Measurements from ENCODE around the gene PCSK5.

Gene PCSK5

GRCh38 chr9:76269789-76270188 is 379.3 kb downstream of the PCSK5 start:
- Histone ChIP-seq H3K4me3 (ENCODE audit: low read depth in 1 of 2, low read length in 2 of 2) (no peak overlapping the region), H3K36me3 (ENCODE audit: insufficient read depth, low read length) (no peaks in the 10 kb centered on the region), H3K4me1 (ENCODE audit: insufficient read depth, low read length) (peaks cover 4% of the 10 kb centered on the region), H3K27ac (ENCODE audit: low read depth, low read length) (no peak overlapping the region), H3K9ac (ENCODE audit: low read length) (no peak overlapping the region), H3K27me3 (ENCODE audit: control insufficient read depth in 1 of 2, insufficient read depth in 2 of 2, low read length in 2 of 2) (no peaks in the 10 kb centered on the region), H3K9me3 (ENCODE audit: low read length) (no peaks in the 10 kb centered on the region)

- H3K9ac ChIP-seq (ENCODE audit: low read length) = no peak overlapping the region
- no peak overlapping the region for H3K4me3 ChIP-seq (ENCODE audit: low read depth in 1 of 2, low read length in 2 of 2)
- H3K4me1 ChIP-seq (ENCODE audit: insufficient read depth, low read length) = peaks cover 4% of the 10 kb centered on the region
- H3K36me3 ChIP-seq (ENCODE audit: insufficient read depth, low read length) = no peaks in the 10 kb centered on the region
- H3K27me3 ChIP-seq (ENCODE audit: control insufficient read depth in 1 of 2, insufficient read depth in 2 of 2, low read length in 2 of 2) = no peaks in the 10 kb centered on the region
- no peak overlapping the region for H3K27ac ChIP-seq (ENCODE audit: low read depth, low read length)
- H3K9me3 ChIP-seq (ENCODE audit: low read length) = no peaks in the 10 kb centered on the region
These were observed 381.3 kb downstream of the PCSK5 start for GRCh38 chr9:76271755-76272154.

GRCh38 chr9:76289042-76289441 is 398.6 kb downstream of the PCSK5 start:
- H3K4me3 ChIP-seq (ENCODE audit: low read depth in 1 of 2, low read length in 2 of 2) = no peak overlapping the region
- no peak overlapping the region for H3K27ac ChIP-seq (ENCODE audit: low read depth, low read length)
- H3K4me1 ChIP-seq (ENCODE audit: insufficient read depth, low read length) = no peaks in the 10 kb centered on the region

GRCh38 chr9:76289703-76290102 is 399.2 kb downstream of the PCSK5 start:
- H3K4me1 ChIP-seq (ENCODE audit: insufficient read depth, low read length) = no peaks in the 10 kb centered on the region
- no peaks in the 10 kb centered on the region for H3K27me3 ChIP-seq (ENCODE audit: control insufficient read depth in 1 of 2, insufficient read depth in 2 of 2, low read length in 2 of 2)
- H3K9me3 ChIP-seq (ENCODE audit: low read length) = no peaks in the 10 kb centered on the region
- H3K4me3 ChIP-seq (ENCODE audit: low read depth in 1 of 2, low read length in 2 of 2) = no peak overlapping the region
- H3K9ac ChIP-seq (ENCODE audit: low read length) = no peak overlapping the region
- no peak overlapping the region for H3K27ac ChIP-seq (ENCODE audit: low read depth, low read length)
- H3K36me3 ChIP-seq (ENCODE audit: insufficient read depth, low read length) = no peaks in the 10 kb centered on the region

More at GRCh38 chr9:76289042-76289441, 398.6 kb downstream of the PCSK5 start:
- no peaks in the 10 kb centered on the region for H3K36me3 ChIP-seq (ENCODE audit: insufficient read depth, low read length)
- H3K27me3 ChIP-seq (ENCODE audit: control insufficient read depth in 1 of 2, insufficient read depth in 2 of 2, low read length in 2 of 2) = no peaks in the 10 kb centered on the region
- H3K9ac ChIP-seq (ENCODE audit: low read length) = no peak overlapping the region
- no peaks in the 10 kb centered on the region for H3K9me3 ChIP-seq (ENCODE audit: low read length)

DNA sequence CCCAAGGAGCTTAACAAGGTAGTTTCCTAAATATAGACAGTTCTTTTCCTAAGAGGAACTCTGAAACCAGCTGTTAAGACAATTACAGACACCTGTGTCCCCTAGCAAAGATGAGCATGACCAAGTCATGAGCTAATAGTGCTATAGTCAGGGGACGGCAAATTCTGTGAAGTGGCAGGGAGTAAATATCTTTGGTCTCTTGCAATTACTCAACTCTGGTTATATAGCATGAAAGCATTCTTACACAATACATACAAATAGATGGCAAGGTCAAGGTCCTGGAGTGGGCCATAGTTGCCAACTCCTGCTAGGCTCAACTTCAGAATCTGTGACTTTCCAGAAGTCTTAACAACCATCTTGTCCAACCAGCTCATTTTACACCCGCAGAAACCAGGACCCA is 400.1 kb downstream of the PCSK5 start:
- H3K27ac ChIP-seq (ENCODE audit: low read depth, low read length) = no peak overlapping the region
- H3K27me3 ChIP-seq (ENCODE audit: control insufficient read depth in 1 of 2, insufficient read depth in 2 of 2, low read length in 2 of 2) = no peaks in the 10 kb centered on the region
- no peaks in the 10 kb centered on the region for H3K36me3 ChIP-seq (ENCODE audit: insufficient read depth, low read length)
- H3K9me3 ChIP-seq (ENCODE audit: low read length) = no peaks in the 10 kb centered on the region
- H3K4me3 ChIP-seq (ENCODE audit: low read depth in 1 of 2, low read length in 2 of 2) = no peak overlapping the region
- H3K4me1 ChIP-seq (ENCODE audit: insufficient read depth, low read length) = no peaks in the 10 kb centered on the region
- no peak overlapping the region for H3K9ac ChIP-seq (ENCODE audit: low read length)

DNA sequence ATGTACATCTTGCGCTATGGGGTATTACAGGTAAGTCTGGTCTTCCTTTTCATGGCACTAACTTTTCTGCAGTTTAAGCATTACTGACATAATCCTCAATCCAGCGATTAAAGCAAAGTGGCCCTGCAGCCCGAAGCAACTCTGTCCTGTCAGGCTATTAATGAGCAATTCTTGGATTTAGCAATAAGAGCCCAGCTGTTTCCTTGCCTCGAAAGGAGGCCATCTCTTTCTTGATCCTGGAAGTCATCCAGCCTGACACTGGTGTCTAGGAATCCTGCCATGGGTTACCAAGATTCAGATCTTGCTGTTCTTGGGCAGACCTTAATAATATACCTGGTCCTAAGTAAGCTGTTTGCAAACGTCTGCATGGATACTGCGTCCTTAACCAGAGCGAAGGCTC is 401.8 kb downstream of the PCSK5 start:
- H3K9me3 ChIP-seq (ENCODE audit: low read length) = no peaks in the 10 kb centered on the region
- no peaks in the 10 kb centered on the region for H3K27me3 ChIP-seq (ENCODE audit: control insufficient read depth in 1 of 2, insufficient read depth in 2 of 2, low read length in 2 of 2)
- no peak overlapping the region for H3K9ac ChIP-seq (ENCODE audit: low read length)
- no peak overlapping the region for H3K27ac ChIP-seq (ENCODE audit: low read depth, low read length)
- peak overlapping the region in 1 of 2 donors; percentile 44 for H3K4me3 ChIP-seq (ENCODE audit: low read depth in 1 of 2, low read length in 2 of 2)
- H3K36me3 ChIP-seq (ENCODE audit: insufficient read depth, low read length) = no peaks in the 10 kb centered on the region
- peaks cover 3% of the 10 kb centered on the region for H3K4me1 ChIP-seq (ENCODE audit: insufficient read depth, low read length)

- Histone ChIP-seq H3K9ac (ENCODE audit: low read length) (no peak overlapping the region), H3K4me1 (ENCODE audit: insufficient read depth, low read length) (peaks cover 5% of the 10 kb centered on the region), H3K27ac (ENCODE audit: low read depth, low read length) (no peak overlapping the region), H3K4me3 (ENCODE audit: low read depth in 1 of 2, low read length in 2 of 2) (peak overlapping the region in 1 of 2 donors; percentile 44), H3K36me3 (ENCODE audit: insufficient read depth, low read length) (no peaks in the 10 kb centered on the region), H3K9me3 (ENCODE audit: low read length) (no peaks in the 10 kb centered on the region), H3K27me3 (ENCODE audit: control insufficient read depth in 1 of 2, insufficient read depth in 2 of 2, low read length in 2 of 2) (no peaks in the 10 kb centered on the region)
These were observed 402.2 kb downstream of the PCSK5 start for GRCh38 chr9:76292658-76293057.

- Histone ChIP-seq H3K4me1 (ENCODE audit: insufficient read depth, low read length) (peaks cover 14% of the 10 kb centered on the region), H3K4me3 (ENCODE audit: low read depth in 1 of 2, low read length in 2 of 2) (no peak overlapping the region), H3K27me3 (ENCODE audit: control insufficient read depth in 1 of 2, insufficient read depth in 2 of 2, low read length in 2 of 2) (no peaks in the 10 kb centered on the region), H3K9ac (ENCODE audit: low read length) (no peak overlapping the region), H3K27ac (ENCODE audit: low read depth, low read length) (no peak overlapping the region), H3K36me3 (ENCODE audit: insufficient read depth, low read length) (no peaks in the 10 kb centered on the region), H3K9me3 (ENCODE audit: low read length) (no peaks in the 10 kb centered on the region)
These were observed 403.8 kb downstream of the PCSK5 start for GRCh38 chr9:76294301-76294700.

GRCh38 chr9:76296561-76297310 is 406.3 kb downstream of the PCSK5 start:
- Histone ChIP-seq H3K9me3 (ENCODE audit: low read length) (no peaks in the 10 kb centered on the region), H3K36me3 (ENCODE audit: insufficient read depth, low read length) (no peaks in the 10 kb centered on the region), H3K27ac (ENCODE audit: low read depth, low read length) (no peak overlapping the region), H3K4me3 (ENCODE audit: low read depth in 1 of 2, low read length in 2 of 2) (peak overlapping the region in 1 of 2 donors; percentile 21), H3K4me1 (ENCODE audit: insufficient read depth, low read length) (peaks cover 14% of the 10 kb centered on the region), H3K9ac (ENCODE audit: low read length) (no peak overlapping the region), H3K27me3 (ENCODE audit: control insufficient read depth in 1 of 2, insufficient read depth in 2 of 2, low read length in 2 of 2) (no peaks in the 10 kb centered on the region)

DNA sequence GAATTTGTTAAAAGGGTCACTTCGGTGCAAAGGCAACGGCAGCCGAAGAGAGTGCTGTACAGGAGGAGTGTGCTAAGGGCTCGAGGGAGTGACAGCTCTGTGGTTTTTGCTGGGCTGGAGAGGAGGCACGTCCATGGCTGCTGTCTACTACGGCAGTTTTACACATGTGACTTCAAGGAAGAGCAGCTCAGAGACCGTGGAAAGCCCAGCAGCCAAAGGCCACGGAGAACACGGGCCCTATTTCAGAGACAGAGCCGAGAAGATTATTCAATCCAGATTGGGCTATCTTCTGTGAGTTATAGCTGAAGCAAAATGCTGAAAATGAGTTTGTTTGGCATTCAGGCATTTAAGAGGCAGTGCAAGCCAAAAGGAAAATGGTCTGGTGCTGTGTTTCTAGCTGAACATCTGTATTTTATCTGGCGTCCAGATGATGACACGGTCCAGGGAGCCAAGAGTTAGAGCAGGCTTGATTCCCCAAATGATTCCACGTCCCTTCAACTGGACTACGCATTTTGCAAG is 407.3 kb downstream of the PCSK5 start:
- peaks cover 14% of the 10 kb centered on the region for H3K4me1 ChIP-seq (ENCODE audit: insufficient read depth, low read length)
- no peak overlapping the region for H3K27ac ChIP-seq (ENCODE audit: low read depth, low read length)
- peak overlapping the region in 1 of 2 donors; percentile 21 for H3K4me3 ChIP-seq (ENCODE audit: low read depth in 1 of 2, low read length in 2 of 2)
- H3K9ac ChIP-seq (ENCODE audit: low read length) = no peak overlapping the region
- no peaks in the 10 kb centered on the region for H3K27me3 ChIP-seq (ENCODE audit: control insufficient read depth in 1 of 2, insufficient read depth in 2 of 2, low read length in 2 of 2)
- H3K36me3 ChIP-seq (ENCODE audit: insufficient read depth, low read length) = no peaks in the 10 kb centered on the region
- no peaks in the 10 kb centered on the region for H3K9me3 ChIP-seq (ENCODE audit: low read length)

DNA sequence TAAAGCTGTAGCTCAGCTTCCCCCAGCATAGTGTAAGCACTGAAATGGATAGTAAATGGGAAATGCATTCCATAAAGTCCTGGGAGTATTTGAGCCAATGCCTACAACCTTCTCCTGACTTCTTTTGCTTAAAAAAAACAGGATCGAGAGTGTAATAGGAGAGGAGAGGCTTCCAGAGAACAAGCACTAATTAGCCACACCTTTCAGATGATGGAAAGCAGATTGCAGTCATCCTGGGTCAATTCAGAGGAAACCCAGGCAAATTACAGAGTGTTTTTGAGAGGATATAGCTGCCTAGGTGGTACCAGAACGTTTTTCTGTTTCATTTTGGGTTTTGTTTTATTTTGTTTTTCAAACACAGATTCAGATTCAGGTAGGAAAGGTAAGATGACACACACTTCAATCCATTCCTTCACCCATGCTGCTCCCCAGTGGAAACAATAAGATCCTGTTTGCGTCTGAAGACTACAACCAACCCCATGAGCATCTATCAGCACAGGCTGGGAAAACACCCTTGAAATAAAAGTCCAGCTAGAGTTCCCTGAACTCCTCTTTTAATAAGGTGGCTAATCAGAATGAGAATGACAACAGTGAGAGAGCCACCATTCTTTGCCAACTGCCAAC is 408.2 kb downstream of the PCSK5 start:
- Histone ChIP-seq H3K36me3 (ENCODE audit: insufficient read depth, low read length) (no peaks in the 10 kb centered on the region), H3K27me3 (ENCODE audit: control insufficient read depth in 1 of 2, insufficient read depth in 2 of 2, low read length in 2 of 2) (no peaks in the 10 kb centered on the region), H3K4me3 (ENCODE audit: low read depth in 1 of 2, low read length in 2 of 2) (no peak overlapping the region), H3K4me1 (ENCODE audit: insufficient read depth, low read length) (peaks cover 14% of the 10 kb centered on the region), H3K9me3 (ENCODE audit: low read length) (no peaks in the 10 kb centered on the region), H3K27ac (ENCODE audit: low read depth, low read length) (no peak overlapping the region), H3K9ac (ENCODE audit: low read length) (no peak overlapping the region)
